Measurements from ENCODE around the gene PID1.

The PID1 gene

DNA sequence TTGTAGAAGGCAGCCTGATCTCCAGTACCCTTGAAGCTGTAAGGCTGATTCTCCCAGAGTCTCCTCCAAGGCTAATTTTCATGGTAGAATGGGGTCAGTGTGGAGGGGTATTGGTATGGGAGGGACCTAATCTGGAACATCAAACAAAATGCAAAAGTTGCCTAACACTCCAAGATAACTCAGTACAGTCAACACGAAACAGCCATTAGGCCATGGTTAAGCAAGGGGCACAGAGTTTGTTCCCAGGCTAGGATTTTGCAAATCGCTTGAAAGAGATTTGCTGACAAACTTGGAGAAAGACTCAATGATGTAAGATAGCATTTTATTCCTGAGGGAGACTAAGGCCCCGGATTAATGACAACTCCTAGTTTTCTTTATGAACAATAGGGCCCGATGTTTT is 5.4 kb downstream of the PID1 start:
- no peak for DNase-seq (ENCODE audit: insufficient read length, low spot score)
- TF ChIP-seq TAF1 (IDR thresholded peaks at IDR 0.05; ENCODE audit: low read depth, low read length) (no peak), POLR2A (IDR thresholded peaks at IDR 0.05; ENCODE audit: low read depth, low read length) (no peak), POU2F2 (IDR thresholded peaks at IDR 0.05; ENCODE audit: low read depth, low read length) (no peak), POLR2AphosphoS5 (IDR thresholded peaks at IDR 0.05; ENCODE audit: low read depth, low read length) (no peak), SPI1 (IDR thresholded peaks at IDR 0.05; ENCODE audit: low read depth, low read length) (no peak), PAX5 (IDR thresholded peaks at IDR 0.05; ENCODE audit: insufficient read depth, low read length, severe bottlenecking) (no peak)
- no peak for FAIRE-seq

DNA sequence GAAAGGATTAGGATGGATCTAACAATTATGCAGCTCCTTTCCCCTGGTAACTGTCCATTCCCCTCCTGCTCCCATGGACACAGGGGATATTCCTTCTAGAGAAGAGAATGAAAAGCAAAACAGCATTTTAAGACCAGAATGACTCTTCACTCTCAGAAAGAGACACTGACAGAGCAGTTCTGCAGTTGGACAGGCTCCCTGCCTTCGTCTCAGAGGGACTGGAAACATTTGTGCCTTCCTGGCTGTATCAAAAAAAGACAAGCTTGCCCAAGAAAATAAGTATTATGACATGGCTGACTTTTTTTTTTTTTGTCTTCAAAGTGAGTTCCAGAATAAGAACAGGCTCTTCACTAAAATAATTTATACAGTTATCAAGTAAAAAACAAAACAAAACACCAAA is 9.5 kb downstream of the PID1 start:
- no peak for DNase-seq (ENCODE audit: insufficient read length, low spot score)
- no peak for FAIRE-seq

DNA sequence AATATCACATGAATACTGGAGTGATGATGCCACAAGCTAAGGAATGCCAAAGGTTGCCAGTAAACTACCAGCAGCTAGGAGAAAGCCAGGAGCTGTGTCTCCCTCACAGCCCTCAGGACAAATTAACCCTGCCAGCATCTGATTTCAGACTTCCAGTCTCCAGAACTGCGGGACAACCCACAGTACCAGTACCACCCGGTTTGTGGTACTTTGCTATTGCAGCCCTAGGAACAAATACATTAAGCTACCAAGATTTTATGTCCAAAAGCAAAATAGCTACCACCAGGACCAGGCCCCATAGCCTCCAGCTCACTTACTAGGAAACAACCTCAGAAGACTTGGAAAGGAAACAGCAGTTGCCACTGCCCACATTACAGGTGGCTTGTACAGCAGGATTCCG is 10.0 kb downstream of the PID1 start:
- no peak for DNase-seq (ENCODE audit: insufficient read length, low spot score)
- no peak for FAIRE-seq
- TF ChIP-seq TAF1 (IDR thresholded peaks at IDR 0.05; ENCODE audit: low read depth, low read length) (no peak), PAX5 (IDR thresholded peaks at IDR 0.05; ENCODE audit: insufficient read depth, low read length, severe bottlenecking) (no peak), SPI1 (IDR thresholded peaks at IDR 0.05; ENCODE audit: low read depth, low read length) (no peak), POLR2AphosphoS5 (IDR thresholded peaks at IDR 0.05; ENCODE audit: low read depth, low read length) (no peak), POLR2A (IDR thresholded peaks at IDR 0.05; ENCODE audit: low read depth, low read length) (no peak), POU2F2 (IDR thresholded peaks at IDR 0.05; ENCODE audit: low read depth, low read length) (no peak)

More for the DNA sequence above, 9.5 kb downstream of the PID1 start:
- no peak for TF ChIP-seq POLR2A (IDR thresholded peaks at IDR 0.05; ENCODE audit: low read depth, low read length)
- no peak for TF ChIP-seq TAF1 (IDR thresholded peaks at IDR 0.05; ENCODE audit: low read depth, low read length)
- TF ChIP-seq POLR2AphosphoS5 (IDR thresholded peaks at IDR 0.05; ENCODE audit: low read depth, low read length) = no peak
- TF ChIP-seq POU2F2 (IDR thresholded peaks at IDR 0.05; ENCODE audit: low read depth, low read length) = no peak

DNA sequence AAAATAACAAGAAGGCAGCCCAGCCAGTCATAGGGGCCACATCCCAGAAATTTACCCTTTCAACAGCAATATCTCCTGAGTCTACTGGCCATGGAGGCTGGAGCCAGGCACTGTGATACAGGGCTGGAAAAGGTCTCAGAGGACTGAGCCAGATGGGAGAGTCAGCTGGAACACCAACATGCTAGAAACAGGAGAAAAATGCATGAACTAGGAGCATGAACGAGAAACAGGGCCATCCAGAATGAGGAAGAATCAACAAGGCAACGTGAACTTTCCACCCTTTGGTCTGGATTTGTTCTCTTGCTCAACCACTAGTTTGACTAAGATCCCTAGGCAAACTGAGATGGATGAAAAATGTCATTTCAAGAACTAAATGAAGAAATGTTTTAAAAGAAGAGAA is 13.1 kb downstream of the PID1 start:
- FAIRE-seq (no peak), DNase-seq (ENCODE audit: insufficient read length, low spot score) (no peak)
- TF ChIP-seq POU2F2 (IDR thresholded peaks at IDR 0.05; ENCODE audit: low read depth, low read length) (no peak), SPI1 (IDR thresholded peaks at IDR 0.05; ENCODE audit: low read depth, low read length) (no peak), POLR2A (IDR thresholded peaks at IDR 0.05; ENCODE audit: low read depth, low read length) (no peak), PAX5 (IDR thresholded peaks at IDR 0.05; ENCODE audit: insufficient read depth, low read length, severe bottlenecking) (no peak), POLR2AphosphoS5 (IDR thresholded peaks at IDR 0.05; ENCODE audit: low read depth, low read length) (no peak), TAF1 (IDR thresholded peaks at IDR 0.05; ENCODE audit: low read depth, low read length) (no peak)

DNA sequence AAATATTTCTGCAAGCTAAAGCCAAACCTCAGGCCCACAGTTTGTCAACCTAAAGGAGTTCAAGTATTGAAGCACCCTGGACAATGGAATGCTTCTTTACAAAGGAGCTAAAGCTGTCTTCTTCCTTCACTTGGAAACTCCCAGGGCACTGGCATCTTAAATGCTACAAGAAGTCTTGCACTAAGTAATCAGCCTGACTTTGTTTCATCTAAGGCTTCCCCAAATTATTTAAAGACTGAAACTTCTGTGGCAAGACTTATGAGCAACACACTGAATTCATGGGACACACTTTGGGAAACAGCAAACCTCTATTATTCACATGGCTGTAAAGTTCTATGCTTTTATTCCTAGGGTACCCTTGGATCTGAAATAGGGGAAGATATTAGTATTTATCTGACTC is 14.7 kb downstream of the PID1 start:
- TF ChIP-seq POU2F2 (IDR thresholded peaks at IDR 0.05; ENCODE audit: low read depth, low read length) (no peak), TAF1 (IDR thresholded peaks at IDR 0.05; ENCODE audit: low read depth, low read length) (no peak), POLR2A (IDR thresholded peaks at IDR 0.05; ENCODE audit: low read depth, low read length) (no peak), PAX5 (IDR thresholded peaks at IDR 0.05; ENCODE audit: insufficient read depth, low read length, severe bottlenecking) (no peak), POLR2AphosphoS5 (IDR thresholded peaks at IDR 0.05; ENCODE audit: low read depth, low read length) (no peak), SPI1 (IDR thresholded peaks at IDR 0.05; ENCODE audit: low read depth, low read length) (no peak)
- no peak for FAIRE-seq
- no peak for DNase-seq (ENCODE audit: insufficient read length, low spot score)

DNA sequence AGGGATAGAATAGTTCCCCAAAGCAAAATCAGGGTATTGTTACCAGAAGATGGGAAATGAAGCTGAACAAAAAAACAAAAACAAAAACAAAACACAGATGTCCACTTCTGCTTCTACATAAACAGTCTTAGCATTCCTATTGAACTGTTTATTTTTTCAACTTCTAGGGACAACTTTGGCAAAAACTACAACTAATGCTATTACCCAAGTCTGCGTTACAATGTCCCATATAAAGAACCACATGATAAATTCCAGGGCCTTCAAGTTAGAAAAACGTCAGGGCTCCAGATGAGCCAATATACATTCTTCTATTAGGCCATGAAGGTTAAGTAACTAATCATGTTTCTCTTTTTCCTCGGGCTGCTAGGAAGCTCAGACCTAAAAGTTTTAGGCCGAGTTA is 16.9 kb downstream of the PID1 start:
- no peak for FAIRE-seq
- TF ChIP-seq POLR2AphosphoS5 (IDR thresholded peaks at IDR 0.05; ENCODE audit: low read depth, low read length) (no peak), SPI1 (IDR thresholded peaks at IDR 0.05; ENCODE audit: low read depth, low read length) (no peak)
- DNase-seq (ENCODE audit: insufficient read length, low spot score) = no peak

DNA sequence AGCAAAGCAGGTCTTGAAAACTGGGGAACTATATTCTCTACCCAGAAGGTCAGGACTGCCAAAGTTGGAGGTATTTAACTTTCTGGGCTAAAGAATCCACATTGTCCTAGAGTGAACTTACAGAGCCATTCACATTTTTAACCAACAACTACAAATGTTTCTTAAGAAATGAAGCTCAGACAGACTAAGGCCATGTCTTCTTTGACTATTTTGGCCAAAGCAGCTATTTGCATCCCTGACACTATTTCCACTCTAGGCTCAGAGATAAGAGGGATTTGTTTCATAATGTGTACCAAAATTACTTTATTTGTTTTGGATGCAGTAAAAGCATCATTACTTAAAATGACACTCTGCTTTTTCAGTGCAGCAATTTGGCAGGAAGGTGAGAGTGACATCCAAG is 18.1 kb downstream of the PID1 start:
- no peak for FAIRE-seq
- no peak for DNase-seq (ENCODE audit: insufficient read length, low spot score)
- TF ChIP-seq SPI1 (IDR thresholded peaks at IDR 0.05; ENCODE audit: low read depth, low read length) (no peak), TAF1 (IDR thresholded peaks at IDR 0.05; ENCODE audit: low read depth, low read length) (no peak), POLR2A (IDR thresholded peaks at IDR 0.05; ENCODE audit: low read depth, low read length) (no peak), POLR2AphosphoS5 (IDR thresholded peaks at IDR 0.05; ENCODE audit: low read depth, low read length) (no peak), PAX5 (IDR thresholded peaks at IDR 0.05; ENCODE audit: insufficient read depth, low read length, severe bottlenecking) (no peak), POU2F2 (IDR thresholded peaks at IDR 0.05; ENCODE audit: low read depth, low read length) (no peak)

DNA sequence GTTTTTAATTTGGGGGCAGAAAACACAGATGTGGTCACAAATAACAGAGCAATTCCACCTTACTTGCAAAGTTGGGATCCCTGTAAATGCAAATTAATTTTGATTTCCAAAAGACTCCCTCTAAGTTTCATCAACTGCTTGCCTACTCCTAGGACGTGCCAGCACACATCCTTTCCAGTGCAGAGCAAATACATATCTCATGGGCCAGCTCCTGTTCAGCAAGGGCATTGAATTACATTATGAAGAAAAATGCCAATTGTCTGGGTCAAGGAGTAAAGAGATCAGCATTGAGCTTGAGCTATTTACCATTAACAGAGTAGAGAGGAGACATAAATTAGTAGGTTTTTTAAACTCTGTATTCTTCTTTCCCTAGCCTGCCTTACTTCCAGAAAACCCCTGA is 18.8 kb downstream of the PID1 start:
- TF ChIP-seq POLR2AphosphoS5 (IDR thresholded peaks at IDR 0.05; ENCODE audit: low read depth, low read length) (no peak), PAX5 (IDR thresholded peaks at IDR 0.05; ENCODE audit: insufficient read depth, low read length, severe bottlenecking) (no peak), TAF1 (IDR thresholded peaks at IDR 0.05; ENCODE audit: low read depth, low read length) (no peak)
- DNase-seq (ENCODE audit: insufficient read length, low spot score) = no peak
- no peak for FAIRE-seq

DNA sequence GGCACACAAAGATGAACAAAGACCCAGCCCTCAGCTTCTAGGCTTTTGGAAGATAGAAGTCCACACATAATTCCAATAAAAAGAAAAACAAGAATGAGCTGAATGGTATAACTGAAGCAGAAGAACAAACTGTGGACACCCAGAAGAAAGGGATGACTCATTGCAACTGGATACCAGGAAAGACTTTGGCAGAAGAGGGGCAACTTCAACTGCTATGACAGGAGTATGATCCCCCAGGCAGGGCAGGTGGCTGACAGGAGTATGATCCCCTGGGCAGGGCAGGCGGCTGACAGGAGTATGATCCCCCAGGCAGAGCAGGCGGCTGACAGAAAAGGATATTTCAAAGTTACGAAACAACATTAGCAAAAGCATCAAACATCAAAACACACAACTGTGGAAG is 21.6 kb downstream of the PID1 start:
- FAIRE-seq = no peak
- no peak for TF ChIP-seq SPI1 (IDR thresholded peaks at IDR 0.05; ENCODE audit: low read depth, low read length)
- no peak for TF ChIP-seq POLR2AphosphoS5 (IDR thresholded peaks at IDR 0.05; ENCODE audit: low read depth, low read length)
- no peak for TF ChIP-seq POLR2A (IDR thresholded peaks at IDR 0.05; ENCODE audit: low read depth, low read length)
- no peak for TF ChIP-seq PAX5 (IDR thresholded peaks at IDR 0.05; ENCODE audit: insufficient read depth, low read length, severe bottlenecking)
- DNase-seq (ENCODE audit: insufficient read length, low spot score) = no peak

DNA sequence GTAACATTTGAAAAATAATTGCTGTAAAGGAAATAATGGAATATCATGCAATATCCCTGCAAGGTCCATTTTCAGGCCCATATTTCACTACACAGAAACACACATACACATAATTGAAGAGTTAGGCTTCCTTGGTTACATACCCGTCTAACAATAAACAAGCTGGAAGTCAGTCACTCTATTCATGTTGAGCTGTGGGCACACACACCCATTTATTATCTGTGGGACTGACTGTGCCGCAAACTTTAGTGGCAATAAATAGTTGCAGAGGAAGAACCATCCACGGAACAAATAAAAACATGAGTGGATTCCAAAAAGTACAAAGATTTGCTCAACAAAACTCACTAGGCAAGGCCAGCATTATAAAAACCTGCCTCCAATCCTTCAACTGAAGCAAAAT is 24.8 kb downstream of the PID1 start:
- TF ChIP-seq POLR2A (IDR thresholded peaks at IDR 0.05; ENCODE audit: low read depth, low read length) (no peak), PAX5 (IDR thresholded peaks at IDR 0.05; ENCODE audit: insufficient read depth, low read length, severe bottlenecking) (no peak), SPI1 (IDR thresholded peaks at IDR 0.05; ENCODE audit: low read depth, low read length) (no peak), POLR2AphosphoS5 (IDR thresholded peaks at IDR 0.05; ENCODE audit: low read depth, low read length) (no peak)
- no peak for DNase-seq (ENCODE audit: insufficient read length, low spot score)
- no peak for FAIRE-seq

DNA sequence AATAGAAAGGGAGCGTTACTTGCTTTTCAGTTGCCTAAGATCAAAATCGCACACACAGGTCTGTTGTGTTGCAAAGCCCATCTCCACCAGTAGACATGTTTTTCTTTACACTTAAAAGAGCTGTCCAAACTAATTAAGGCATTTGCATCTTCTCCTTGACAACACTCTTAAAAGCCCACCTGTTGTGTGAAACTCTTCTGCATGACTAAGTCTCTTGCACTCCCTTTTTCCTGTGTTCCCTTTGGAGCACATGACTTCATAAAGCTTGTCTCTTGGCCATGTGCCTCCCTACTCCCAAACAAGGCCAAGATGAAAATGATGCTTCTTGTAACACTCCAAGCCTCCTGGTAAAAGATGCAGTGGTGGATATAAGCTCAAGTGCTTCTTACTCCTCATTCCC is 26.1 kb downstream of the PID1 start:
- FAIRE-seq = no peak
- TF ChIP-seq TAF1 (IDR thresholded peaks at IDR 0.05; ENCODE audit: low read depth, low read length) (no peak), PAX5 (IDR thresholded peaks at IDR 0.05; ENCODE audit: insufficient read depth, low read length, severe bottlenecking) (no peak), SPI1 (IDR thresholded peaks at IDR 0.05; ENCODE audit: low read depth, low read length) (no peak), POU2F2 (IDR thresholded peaks at IDR 0.05; ENCODE audit: low read depth, low read length) (no peak)
- DNase-seq (ENCODE audit: insufficient read length, low spot score) = no peak

Measured in GM12891 (cell line).